ENCODE measurements around the gene LRRC42.

The LRRC42 gene

GRCh38 chr1:53946252-53947171, at the start of gene LRRC42:
Gene LRRC42 (plus strand): TSS chr1:53946350. CDS start chr1:53952000, 5,650 bp downstream.
- DNase-seq (ENCODE audit: low read depth) = no peak

- peak; percentile 80 for DNase-seq (ENCODE audit: low read depth)
These were observed 49.4 kb upstream of the LRRC42 start for GRCh38 chr1:53896635-53897229.

GRCh38 chr1:53899206-53899628, 46.9 kb upstream of the LRRC42 start:
- peak; percentile 95 for DNase-seq (ENCODE audit: low read depth)

- DNase-seq (ENCODE audit: low read depth) = no peak
These were observed 46.4 kb upstream of the LRRC42 start for GRCh38 chr1:53899708-53900107.

- peak; percentile 24 for DNase-seq (ENCODE audit: low read depth)
These were observed 43.7 kb upstream of the LRRC42 start for GRCh38 chr1:53902235-53903138.

- no peak for DNase-seq (ENCODE audit: low read depth)
These were observed 40.6 kb upstream of the LRRC42 start for GRCh38 chr1:53905509-53905908.

GRCh38 chr1:53906121-53906520, 40.0 kb upstream of the LRRC42 start:
- no peak for DNase-seq (ENCODE audit: low read depth)

- DNase-seq (ENCODE audit: low read depth) = peak; percentile 79
These were observed 36.2 kb upstream of the LRRC42 start for GRCh38 chr1:53909946-53910345.

- DNase-seq (ENCODE audit: low read depth) = no peak
These were observed 34.7 kb upstream of the LRRC42 start for GRCh38 chr1:53911442-53911841.

GRCh38 chr1:53913352-53914033, 32.7 kb upstream of the LRRC42 start:
- DNase-seq (ENCODE audit: low read depth) = peak; percentile 42

GRCh38 chr1:53918343-53918742, 27.8 kb upstream of the LRRC42 start:
- DNase-seq (ENCODE audit: low read depth) = no peak

- DNase-seq (ENCODE audit: low read depth) = peak; percentile 22
These were observed 26.5 kb upstream of the LRRC42 start for GRCh38 chr1:53919675-53920066.

GRCh38 chr1:53927376-53927881, 18.7 kb upstream of the LRRC42 start:
- no peak for DNase-seq (ENCODE audit: low read depth)

GRCh38 chr1:53929246-53929960, 16.7 kb upstream of the LRRC42 start:
- DNase-seq (ENCODE audit: low read depth) = no peak

- DNase-seq (ENCODE audit: low read depth) = no peak
These were observed 15.2 kb upstream of the LRRC42 start for GRCh38 chr1:53930932-53931331.

GRCh38 chr1:53931523-53931922, 14.6 kb upstream of the LRRC42 start:
- DNase-seq (ENCODE audit: low read depth) = no peak

GRCh38 chr1:53934170-53934765, 11.9 kb upstream of the LRRC42 start:
- no peak for DNase-seq (ENCODE audit: low read depth)

- DNase-seq (ENCODE audit: low read depth) = no peak
These were observed 9.7 kb upstream of the LRRC42 start for GRCh38 chr1:53936430-53936829.

GRCh38 chr1:53938136-53938830, 7.9 kb upstream of the LRRC42 start:
- peak; percentile 63 for DNase-seq (ENCODE audit: low read depth)
